HG03045 (cell line): ENCODE results near the gene PRKAG2.

ENCODE experiments used
- ATAC-seq: cut with Tn5 transposase; IDR thresholded peaks from one replicate; pipeline ENCODE4 v1.9.1; 2021; ENCODE audit warnings: mild to moderate bottlenecking, moderate library complexity; ENCODE audit not compliant: unreplicated experiment

PRKAG2 gene

DNA sequence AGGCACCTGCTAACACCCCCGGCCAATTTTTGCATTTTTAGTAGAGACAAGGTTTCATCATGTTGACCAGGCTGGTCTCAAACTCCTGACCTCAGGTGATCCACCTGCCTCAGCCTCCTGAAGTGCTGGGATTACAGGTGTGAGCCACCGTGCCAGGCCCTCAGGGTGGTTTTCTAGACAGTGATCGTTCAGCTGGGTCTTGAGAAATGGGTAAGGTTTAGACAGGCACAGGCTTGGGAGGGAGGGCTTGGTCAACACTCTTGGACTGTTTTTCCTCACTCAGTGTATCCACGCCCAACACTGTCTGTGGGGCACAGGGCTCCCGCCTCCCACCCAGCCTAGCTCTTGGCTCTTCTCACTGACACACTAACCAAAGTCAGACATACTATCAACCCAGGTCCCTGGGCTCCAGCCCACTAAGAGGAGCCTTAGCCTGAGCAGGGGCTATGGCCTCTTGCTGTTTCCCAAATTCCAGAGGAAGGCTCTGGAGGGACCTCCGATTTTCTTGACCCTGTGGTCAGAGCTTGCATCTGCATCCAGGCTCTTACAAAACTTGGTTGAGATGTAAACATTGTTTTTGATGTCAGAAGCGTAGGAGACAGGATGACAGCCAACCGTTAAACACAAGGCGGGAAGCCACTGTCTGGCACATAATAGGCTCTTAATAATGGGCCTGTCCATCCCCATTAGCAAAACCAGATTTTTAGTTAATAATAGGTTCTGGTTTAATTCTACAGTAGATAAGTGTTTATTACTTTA, 143.9 kb downstream of the PRKAG2 start:
- ATAC-seq: no peak

- ATAC-seq: no peak
These were observed 144.6 kb downstream of the PRKAG2 start for GRCh38 chr7:151732292-151732691.

DNA sequence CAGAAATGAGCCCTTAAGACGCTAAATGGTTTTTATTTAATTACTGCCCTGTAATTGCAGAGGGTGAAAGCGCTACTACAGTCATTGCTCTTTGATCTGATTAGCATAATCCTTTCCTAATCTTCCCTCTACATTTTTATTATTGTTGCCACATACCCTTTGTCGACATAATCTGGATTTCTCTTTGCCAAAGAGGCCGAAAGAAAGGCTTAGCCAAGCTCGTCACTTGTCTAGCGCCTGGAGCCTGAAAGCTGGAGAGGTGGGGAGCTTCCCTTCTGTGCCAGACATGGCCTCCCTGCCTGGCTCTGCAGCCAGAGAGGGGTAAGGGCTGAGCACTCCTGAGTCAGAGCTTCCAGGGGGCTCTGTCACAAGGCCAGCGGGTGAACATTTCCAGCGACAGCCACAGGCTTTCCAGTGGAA, 145.9 kb downstream of the PRKAG2 start:
- no peak for ATAC-seq

DNA sequence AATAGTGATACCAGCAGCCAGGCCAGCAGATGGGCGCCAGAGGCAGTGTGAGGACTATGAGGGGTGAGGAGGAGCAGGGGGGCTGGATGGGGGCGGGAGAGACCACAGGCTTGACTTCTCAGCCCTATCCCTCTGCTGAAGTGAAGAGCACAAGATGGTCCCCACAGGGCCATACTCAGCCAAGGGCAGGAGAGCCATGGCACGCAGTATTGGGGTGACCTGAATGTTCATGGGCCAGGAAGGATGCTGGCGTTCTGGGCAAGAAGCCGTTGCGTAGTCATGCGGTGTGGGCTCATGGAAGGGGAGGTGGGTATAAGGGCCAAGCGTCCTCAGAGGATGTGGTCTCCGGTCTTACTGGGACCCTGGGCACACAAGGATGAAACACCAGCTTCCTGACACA, 146.3 kb downstream of the PRKAG2 start:
- ATAC-seq: no peak

DNA sequence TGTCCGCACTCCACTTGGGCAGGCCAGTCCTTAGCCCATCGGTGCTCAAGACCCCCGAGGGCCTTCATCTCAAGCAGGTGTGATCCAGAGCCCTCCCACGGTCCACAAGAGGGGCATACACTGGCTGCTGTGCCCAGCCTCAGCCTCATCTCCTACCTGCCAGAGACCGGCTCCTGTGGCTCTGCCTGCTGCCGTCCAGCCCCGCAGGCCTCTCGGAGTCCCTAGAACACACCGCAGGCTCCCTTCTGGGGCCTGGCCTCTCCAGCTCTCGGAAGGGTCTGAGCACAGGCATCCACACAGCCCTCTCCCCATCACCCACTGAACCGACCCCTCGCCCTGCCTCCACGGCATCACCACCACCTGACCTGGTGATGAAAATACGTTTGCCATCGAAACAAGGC, 147.4 kb downstream of the PRKAG2 start:
- no peak for ATAC-seq

GRCh38 chr7:151728746-151729145, 148.2 kb downstream of the PRKAG2 start:
- no peak for ATAC-seq

- ATAC-seq: no peak
These were observed 148.6 kb downstream of the PRKAG2 start for GRCh38 chr7:151728286-151728660.

DNA sequence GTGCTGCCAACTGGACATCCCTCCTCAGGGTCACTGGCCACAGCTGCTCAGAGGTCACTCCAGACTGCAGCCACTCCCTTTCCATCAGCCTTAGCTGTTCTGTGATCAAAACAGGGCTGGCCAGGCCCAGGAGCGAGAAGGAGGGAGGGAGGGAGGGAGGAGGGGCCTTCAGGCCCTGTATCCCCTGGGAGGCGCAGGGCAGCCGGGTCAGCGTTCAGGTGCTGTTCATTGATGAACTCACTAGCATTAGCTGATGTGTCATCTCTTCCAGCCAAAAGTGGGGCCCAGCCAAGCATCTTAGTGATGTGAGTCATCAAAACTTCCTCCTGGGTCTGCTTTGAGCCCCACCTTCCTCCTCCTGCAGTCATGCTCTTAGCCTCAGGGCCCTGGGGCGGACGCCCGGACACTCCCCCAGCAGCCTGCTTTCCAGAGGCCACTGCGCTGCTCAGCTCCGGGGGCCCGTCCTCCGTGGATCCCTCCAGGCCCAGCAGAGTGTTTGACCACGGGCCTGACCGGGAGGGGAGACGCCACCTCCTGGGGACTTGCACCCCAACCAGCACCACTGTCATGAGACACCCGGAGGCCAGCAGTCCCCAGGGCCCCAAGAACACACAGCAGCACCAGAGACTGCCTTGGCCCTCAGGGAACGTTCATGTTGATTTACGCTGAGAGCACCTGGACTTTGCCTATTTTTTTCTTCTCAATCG, 149.2 kb downstream of the PRKAG2 start:
- ATAC-seq: no peak

DNA sequence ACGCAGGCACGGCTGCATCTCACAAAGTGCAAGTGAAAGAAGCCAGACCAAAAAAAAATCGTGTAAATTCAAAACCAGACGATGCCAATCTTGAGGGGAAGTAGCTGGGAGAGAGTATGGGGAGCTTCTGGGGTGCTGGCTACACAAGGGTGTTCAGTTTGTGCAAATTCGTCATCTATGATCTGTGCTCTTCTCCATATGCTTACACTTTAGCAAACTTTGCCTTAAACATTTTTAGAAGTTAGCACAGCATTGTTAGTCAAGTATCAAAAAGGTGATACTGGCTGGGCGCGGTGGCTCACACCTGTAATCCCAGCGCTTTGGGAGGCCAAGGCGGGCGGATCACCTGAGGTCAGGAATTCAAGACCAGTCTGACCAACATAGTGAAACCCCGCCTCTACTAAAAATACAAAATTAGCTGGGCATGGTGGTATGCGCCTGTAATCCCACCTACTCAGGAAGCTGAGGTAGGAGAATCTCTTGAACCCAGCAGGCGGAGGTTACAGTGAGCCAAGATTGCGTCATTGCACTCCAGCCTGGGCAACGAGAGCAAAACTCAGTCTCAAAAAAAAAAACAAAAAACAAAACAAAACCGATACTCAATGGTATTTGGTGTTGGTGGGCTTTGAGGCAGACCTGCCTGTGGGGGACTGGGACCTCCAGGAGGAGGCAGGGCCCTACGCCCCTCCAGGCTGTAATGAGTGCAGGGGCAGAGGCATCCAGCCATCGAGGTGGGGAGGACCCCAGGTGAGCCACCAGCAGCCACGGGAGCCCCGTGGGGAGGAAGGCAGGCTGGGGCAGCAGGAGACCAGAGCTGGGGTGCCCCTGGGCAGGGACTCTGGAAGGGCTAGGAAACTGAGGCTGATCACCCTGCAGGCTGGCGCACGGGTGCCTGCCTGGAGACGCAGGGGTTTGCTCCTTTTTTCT, 150.0 kb downstream of the PRKAG2 start:
- ATAC-seq: no peak

DNA sequence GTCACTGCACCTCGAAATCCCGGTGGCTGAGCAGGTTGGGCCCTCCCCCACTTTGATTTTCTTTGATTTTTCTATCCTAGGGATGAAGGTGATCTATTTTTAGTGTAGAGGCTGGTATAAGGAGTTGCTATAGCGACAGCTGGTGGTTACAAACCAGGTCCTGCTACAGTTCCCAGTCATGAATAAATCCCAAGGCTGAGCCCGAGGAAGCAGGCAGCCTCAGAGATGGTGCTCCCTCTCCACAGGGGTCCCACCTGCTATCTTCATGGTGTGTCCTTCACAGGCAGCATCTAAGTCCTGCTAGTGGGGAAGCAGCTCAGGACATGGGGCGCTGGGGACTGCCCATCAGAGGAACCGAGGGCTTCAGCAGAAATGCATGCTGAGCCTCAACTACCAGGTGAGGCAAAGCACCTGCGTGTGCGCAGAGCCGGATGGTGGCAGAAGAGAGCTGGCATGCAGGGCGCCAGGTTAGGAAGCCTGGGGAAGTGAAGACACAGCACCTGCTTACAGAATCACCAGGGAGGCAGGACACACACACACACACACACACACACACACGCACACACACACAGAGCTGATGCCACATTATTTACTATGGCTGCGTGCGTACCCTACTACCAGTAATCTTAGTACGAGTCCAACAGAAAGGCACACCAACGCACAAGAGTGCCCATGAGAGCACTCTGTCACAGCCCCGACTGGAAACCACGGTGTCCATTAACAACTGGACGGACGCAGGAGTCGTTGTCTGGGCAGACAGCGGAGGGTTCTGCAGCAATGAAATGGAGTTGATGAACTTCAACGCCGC, 150.9 kb downstream of the PRKAG2 start:
- ATAC-seq: no peak

DNA sequence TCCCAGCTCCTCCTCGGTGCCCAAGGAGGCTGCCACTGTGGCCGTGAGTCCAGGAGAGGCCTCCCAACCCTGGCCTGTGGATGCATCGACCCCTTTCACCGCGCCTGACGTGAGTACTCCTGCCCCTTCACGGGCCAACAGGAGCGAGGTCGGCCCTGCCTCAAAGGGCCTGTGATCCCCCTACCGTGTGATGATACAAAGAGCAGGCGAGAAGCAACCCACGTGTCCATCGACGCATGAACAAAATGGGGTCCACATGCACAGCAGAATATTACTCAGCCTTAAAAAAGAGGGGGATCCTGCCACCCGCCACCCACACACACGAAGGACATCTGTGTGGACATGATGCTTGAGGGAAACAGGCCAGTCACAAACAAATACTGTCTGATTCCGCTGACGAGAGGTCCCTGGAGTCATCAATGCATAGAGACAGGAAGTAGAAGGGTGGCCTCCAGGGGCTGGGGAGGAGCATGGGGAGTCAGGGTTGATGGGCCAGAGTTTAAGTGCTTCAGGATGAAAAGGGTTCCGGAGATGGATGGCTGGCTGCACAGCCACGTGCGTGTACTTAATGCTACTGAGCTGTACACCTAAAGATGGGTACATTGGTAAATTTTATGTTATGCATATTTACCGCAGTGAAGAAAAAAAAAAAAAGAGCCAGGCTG, 151.9 kb downstream of the PRKAG2 start:
- ATAC-seq: no peak

GRCh38 chr7:151724250-151724915, 152.5 kb downstream of the PRKAG2 start:
- ATAC-seq: no peak

- ATAC-seq: no peak
These were observed 153.6 kb downstream of the PRKAG2 start for GRCh38 chr7:151723321-151723720.

- no peak for ATAC-seq
These were observed 154.4 kb downstream of the PRKAG2 start for GRCh38 chr7:151722533-151722932.

GRCh38 chr7:151721694-151722093, 155.2 kb downstream of the PRKAG2 start:
- no peak for ATAC-seq

DNA sequence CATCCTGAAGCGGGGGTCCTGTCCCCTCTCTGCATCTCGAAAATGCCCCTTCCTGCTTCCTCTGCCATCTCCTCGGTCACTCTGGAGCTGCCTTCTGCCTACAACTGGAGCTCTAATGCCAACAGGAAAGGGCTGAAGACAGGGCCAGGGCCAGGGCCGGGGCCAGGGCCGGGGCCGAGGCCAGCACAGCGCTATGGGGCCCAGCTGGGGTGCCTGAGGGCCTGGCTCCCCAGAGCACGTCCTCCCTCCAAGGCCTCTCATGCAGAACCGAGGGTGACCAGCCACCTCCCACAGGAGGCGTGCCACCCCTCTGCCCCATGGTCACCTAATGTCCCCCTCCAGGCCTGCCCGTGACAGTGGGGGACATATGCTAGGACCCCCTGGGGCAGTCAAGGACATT, 155.7 kb downstream of the PRKAG2 start:
- ATAC-seq: no peak

DNA sequence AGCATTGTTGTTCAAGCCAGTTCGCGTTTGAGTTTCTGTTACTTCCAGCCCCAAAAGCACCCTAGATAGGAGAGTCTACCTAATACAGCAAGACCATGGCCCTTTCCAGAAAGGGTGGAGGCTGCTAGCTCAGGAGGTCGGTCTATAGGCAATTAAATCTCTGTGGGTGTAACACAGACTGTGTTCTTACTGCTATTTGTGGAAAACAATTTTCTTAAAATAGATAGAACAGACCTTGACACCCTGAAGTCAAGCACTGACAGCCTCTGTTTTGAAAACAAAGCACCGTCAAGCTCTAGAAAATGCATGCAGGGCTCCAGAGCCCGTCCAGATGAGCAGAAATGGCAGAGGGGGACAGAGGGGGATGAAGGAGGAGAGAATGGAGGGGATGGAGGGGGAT, 156.6 kb downstream of the PRKAG2 start:
- no peak for ATAC-seq

GRCh38 chr7:151719897-151720242, 157.0 kb downstream of the PRKAG2 start:
- no peak for ATAC-seq

DNA sequence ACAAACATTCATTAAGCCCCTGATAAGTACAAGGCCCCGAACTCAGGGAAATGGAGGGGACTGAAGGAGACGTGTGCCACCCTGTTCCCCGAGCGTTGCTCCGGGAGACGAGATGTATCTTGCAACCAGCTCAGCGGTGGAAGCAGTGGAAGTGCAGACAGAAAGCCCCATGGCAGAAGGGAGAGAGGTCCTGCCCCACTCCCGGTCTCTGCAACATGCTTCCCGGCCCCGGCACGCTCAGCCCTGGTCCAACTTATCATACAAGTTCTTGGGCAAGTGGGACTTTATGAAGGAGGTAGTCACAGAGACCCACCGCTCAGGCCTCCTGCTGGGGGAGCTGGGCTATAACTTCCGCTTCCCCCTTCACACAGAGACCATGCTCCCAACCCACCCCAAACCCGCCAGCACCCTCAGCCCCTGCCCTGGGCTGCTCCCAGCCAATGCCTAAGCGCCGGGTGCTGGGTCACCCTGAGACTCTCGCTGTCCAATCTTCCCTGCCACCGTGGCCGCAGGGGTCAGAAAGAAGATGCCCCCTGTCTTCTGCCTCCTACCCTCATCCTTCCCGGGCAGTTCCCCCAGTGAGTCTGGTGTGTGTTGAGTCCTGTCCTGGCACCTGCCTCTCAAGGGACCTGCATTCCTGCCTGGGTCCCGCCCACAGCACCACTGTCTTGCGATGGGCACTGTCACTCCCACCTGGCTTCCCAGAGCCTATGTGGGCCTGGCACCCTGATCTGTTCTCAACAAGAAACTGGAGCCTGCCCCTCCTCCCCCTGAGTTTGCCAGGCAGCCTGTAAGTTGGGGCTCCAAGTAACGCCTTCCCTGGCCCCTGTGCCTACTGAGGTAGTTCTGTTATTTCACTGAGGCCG, 157.7 kb downstream of the PRKAG2 start:
- ATAC-seq: no peak
